ENCODE results near the gene ARV1.
A peak's percentile ranks its signal among the peaks of the same experiment; 100 is the strongest.

- TF ChIP-seq CTCF (IDR thresholded peaks at IDR 0.05) (peak in 1 of 3 donors; percentile 40), POLR2A (IDR thresholded peaks at IDR 0.05) (no peak)
Observed at GRCh38 chr1:230978491-230979388, at the start of gene ARV1, which contains the start of gene TTC13.
